GM21515 (cell line): ENCODE results near the gene MBD3L1.

Experiments
- ATAC-seq: cut with Tn5 transposase; IDR thresholded peaks from one replicate; pipeline ENCODE4 v1.9.1; 2021; ENCODE audit not compliant: unreplicated experiment

The MBD3L1 gene

DNA sequence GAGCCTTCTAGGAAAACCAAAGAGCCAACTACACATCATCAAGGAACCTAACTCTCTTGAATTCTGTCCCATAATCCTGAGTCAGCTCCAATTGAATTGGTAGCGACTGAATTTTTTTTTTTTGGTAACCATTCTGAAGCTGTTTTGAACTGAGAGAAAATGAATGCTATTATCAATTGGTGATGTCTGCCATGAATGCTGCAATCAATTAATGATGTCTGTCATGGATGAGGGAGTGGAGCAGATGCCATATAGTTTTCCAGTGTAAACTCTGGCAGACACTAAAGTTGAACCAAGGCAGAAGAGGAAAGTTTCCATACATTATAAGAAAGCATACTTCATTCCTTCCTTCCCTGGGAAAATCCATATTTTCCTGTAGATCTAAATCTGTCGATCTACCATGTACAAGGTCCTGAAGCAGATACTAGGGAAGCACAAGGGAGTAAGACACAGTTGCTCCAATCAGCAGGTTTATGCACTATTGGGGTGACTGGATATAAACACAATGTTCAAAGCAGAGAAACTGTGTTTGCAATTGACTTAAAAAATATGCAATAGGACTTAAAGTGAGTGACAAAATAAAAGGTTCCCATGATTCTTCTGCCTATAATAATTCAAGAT is 48.8 kb downstream of the MBD3L1 start:
- ATAC-seq = no peak

DNA sequence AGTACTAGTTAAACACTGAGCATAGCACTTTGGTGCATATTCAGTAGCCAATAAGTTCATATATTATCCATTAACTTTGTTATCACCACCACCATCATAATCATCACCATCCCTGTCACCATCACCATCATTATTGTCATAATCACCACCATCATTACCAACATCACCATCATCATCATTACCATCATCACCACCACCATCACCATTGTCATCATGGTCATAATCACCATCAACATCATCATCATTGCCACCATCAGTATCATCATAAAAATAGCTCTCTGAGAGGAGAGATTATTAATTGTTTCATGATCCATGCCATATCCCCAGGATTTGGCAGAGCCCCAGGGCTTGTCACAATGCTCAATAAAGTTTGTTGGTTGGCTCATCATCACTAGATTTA is 49.3 kb downstream of the MBD3L1 start:
- no peak for ATAC-seq

DNA sequence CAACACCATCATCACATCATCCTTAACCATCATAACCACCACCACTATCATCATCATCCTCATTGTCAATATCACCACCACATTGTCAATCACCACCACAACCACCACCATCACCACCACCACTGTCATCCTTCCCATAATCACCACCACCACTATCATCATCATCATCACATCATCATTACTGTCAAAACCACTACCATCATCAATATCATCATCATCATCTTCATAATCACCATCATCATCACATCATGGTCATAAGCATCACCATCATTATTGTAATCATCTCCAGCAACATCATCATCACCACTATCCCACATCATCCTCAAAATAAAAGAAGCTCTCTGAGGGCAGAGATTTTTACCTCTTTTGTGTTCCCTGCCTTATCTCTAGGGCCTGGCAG is 52.2 kb downstream of the MBD3L1 start:
- no peak for ATAC-seq

DNA sequence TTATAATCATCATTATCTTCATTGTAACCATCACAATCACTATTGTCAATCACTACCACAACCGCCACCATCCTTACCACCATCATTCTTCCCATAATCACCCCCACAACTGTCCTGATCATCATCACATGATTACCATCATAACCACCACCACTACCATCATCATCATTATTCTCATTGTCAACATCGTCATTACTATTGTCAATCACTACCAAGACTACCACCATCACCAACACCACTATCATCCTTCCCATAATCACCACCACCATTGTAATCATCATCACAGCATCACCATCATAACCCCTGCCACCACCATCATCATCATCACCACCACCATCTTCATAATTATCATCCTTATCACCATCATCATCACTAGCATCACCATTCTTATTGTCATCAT is 55.2 kb downstream of the MBD3L1 start:
- ATAC-seq = no peak

DNA sequence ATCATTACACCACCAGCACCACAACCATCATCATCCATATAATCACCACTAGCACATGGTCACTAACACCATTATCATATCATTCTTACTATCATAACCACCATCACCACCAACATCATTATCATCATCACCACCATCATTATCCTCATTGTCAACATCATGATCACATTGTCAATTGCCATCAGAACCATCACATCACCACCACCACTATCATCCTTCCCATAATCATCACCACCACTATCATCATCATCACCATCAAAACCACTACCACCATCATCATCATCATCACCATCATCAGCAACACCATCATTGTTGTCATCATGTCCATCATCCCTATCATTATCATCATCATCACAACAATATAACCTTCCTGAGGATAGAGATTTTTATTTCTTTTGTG is 58.1 kb downstream of the MBD3L1 start:
- no peak for ATAC-seq
